Activated T-cell treated with anti-CD3 and anti-CD28 coated beads, Interleukin-2, amount 50 U/mL, for 24 hours (primary cell): ENCODE measurements around the gene SHROOM4.

ENCODE experiments used
- DNase-seq: peaks from one replicate; pipeline ENCODE4 v3.0.0-alpha.2; 2020
- H3K27ac Mint-ChIP-seq: 2 replicates; pipeline ENCODE4 v1.8.0; 2020; ENCODE audit warnings: mild to moderate bottlenecking, mixed read lengths
- H3K27me3 Mint-ChIP-seq: 2 replicates; pipeline ENCODE4 v1.8.0; 2020; ENCODE audit warnings: mixed read lengths
- H3K36me3 Mint-ChIP-seq: 2 replicates; pipeline ENCODE4 v1.8.0; 2020; ENCODE audit warnings: low read depth, mixed read lengths
- H3K4me1 Mint-ChIP-seq: 2 replicates; pipeline ENCODE4 v1.8.0; 2020; ENCODE audit warnings: low read depth, mixed read lengths
- H3K4me3 Mint-ChIP-seq: 2 replicates; pipeline ENCODE4 v1.8.0; 2020; ENCODE audit warnings: mild to moderate bottlenecking, moderate library complexity, mixed read lengths
- H3K9me3 Mint-ChIP-seq: 2 replicates; pipeline ENCODE4 v1.8.0; 2020; ENCODE audit warnings: mixed read lengths

SHROOM4 gene

DNA sequence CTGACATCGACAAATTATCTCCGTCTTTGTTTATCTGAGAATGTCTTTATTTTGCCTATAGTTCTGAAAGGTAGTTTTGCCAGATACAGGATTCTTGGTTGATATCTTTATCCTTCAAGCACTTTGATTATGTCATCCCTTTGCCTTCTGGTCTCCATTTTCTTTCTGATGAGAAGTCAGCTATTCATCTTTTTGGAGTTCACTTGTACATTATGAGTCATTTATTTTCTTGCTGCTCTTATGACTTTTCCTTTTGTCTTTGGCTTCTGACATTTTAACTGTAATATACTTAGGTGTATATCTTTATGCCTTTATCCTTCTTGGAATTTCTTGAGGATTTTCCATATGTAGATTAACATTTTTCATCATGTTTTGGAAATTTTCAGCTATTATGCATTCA lies 51.4 kb downstream of the SHROOM4 start:
- no peak overlapping the region for H3K27ac Mint-ChIP-seq
- peaks cover 49% of the 10 kb centered on the region for H3K27me3 Mint-ChIP-seq
- no peaks in the 10 kb centered on the region for H3K36me3 Mint-ChIP-seq
- no peak for DNase-seq
- no peak overlapping the region for H3K4me3 Mint-ChIP-seq
- H3K9me3 Mint-ChIP-seq, result no peaks in the 10 kb centered on the region
- H3K4me1 Mint-ChIP-seq, result no peaks in the 10 kb centered on the region

DNA sequence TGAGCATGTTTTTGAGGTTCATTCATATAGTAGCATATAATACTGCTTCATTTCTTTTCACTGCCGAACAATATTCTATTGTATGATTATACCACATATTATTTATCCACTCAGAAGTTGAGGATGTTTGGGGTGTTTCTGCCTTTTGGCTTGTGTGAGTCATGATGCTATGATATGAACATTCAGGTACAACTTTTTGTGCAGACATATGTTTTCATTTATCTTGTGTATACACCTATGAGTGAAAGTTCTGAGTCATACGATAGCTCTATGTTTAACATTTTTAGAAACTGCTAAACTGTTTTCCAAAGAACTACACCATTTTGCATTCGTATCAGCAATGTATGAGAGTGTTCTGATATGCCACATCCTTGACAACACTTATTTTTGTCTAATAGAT lies 57.7 kb downstream of the SHROOM4 start:
- no peak for DNase-seq

GRCh38 chrX:50751091-50751490 lies 62.9 kb downstream of the SHROOM4 start:
- Mint-ChIP-seq H3K27me3 (peaks cover 45% of the 10 kb centered on the region), H3K36me3 (no peaks in the 10 kb centered on the region), H3K9me3 (no peaks in the 10 kb centered on the region), H3K27ac (no peak overlapping the region), H3K4me3 (no peak overlapping the region), H3K4me1 (no peaks in the 10 kb centered on the region)
- DNase-seq, result no peak

More for the DNA sequence above, 57.7 kb downstream of the SHROOM4 start:
- Mint-ChIP-seq H3K27me3 (peaks cover 35% of the 10 kb centered on the region), H3K4me3 (no peak overlapping the region), H3K4me1 (no peaks in the 10 kb centered on the region), H3K36me3 (no peaks in the 10 kb centered on the region), H3K9me3 (no peaks in the 10 kb centered on the region), H3K27ac (no peak overlapping the region)

DNA sequence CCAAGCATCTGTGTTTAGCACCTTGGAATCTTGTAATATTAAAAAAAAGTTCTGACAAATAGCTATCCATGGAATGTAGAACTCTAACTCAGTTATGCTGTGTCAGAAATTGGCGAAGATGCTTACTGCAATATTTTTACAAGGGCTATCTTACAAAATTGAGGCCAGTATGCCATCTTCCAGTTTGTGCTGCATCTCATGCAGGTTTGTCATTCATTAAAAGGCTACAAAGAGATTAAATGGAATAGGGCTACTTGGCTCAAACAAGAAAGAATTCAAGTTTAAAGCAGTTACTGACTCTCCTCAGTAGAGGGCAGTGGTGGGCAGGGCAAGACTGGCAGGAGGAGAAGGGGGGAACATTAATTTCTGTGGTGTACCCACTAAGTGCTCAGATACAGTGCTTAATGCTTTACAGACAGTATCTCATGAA lies 66.5 kb downstream of the SHROOM4 start:
- no peaks in the 10 kb centered on the region for H3K4me1 Mint-ChIP-seq
- H3K27me3 Mint-ChIP-seq, result peaks cover 61% of the 10 kb centered on the region
- H3K27ac Mint-ChIP-seq, result no peak overlapping the region
- H3K4me3 Mint-ChIP-seq, result no peak overlapping the region
- H3K9me3 Mint-ChIP-seq, result no peaks in the 10 kb centered on the region
- DNase-seq, result no peak
- H3K36me3 Mint-ChIP-seq, result no peaks in the 10 kb centered on the region

DNA sequence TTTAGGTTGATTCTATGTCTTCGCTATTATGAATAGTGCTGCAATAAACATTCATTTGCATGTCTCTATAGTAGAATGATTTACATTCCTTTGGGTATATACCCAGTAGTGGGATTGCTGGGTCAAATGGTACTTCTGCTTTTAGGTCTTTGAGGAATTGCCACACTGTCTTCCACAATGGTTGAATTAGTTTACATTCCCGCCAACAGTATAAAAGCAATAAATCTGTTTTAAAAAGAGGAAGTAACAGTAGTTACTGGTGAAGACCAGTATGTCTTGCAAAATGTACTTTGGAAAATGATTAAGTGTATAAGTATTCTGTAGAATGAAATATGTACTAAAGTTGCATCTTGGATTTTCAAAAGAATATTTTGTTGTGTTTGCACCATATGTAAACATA lies 77.3 kb downstream of the SHROOM4 start:
- no peaks in the 10 kb centered on the region for H3K9me3 Mint-ChIP-seq
- H3K36me3 Mint-ChIP-seq, result no peaks in the 10 kb centered on the region
- H3K4me3 Mint-ChIP-seq, result no peak overlapping the region
- H3K27ac Mint-ChIP-seq, result no peak overlapping the region
- H3K27me3 Mint-ChIP-seq, result peaks cover 46% of the 10 kb centered on the region
- no peaks in the 10 kb centered on the region for H3K4me1 Mint-ChIP-seq
- DNase-seq, result no peak

DNA sequence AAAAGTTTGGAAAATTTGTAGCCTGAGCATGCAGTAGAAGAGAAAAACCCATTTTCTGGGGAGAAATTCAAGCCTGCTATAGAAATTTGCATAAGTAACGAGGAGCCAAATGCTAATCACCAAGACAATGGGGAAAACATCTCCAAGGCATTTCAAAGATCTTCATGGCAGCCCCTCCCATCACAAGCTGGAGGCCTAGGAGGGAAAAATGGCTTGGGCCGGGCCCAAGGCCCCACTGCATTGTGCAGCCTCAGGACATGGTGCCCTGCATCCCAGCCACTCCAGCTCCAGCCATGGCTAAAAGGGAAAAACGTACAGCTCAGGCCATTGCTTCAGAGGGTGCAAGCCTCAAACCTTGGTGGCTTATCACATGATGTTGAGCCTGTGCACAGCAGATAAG lies 87.7 kb downstream of the SHROOM4 start:
- Mint-ChIP-seq H3K27ac (no peak overlapping the region), H3K9me3 (no peaks in the 10 kb centered on the region), H3K4me1 (no peaks in the 10 kb centered on the region), H3K27me3 (peaks cover 31% of the 10 kb centered on the region), H3K36me3 (no peaks in the 10 kb centered on the region), H3K4me3 (no peak overlapping the region)
- no peak for DNase-seq

DNA sequence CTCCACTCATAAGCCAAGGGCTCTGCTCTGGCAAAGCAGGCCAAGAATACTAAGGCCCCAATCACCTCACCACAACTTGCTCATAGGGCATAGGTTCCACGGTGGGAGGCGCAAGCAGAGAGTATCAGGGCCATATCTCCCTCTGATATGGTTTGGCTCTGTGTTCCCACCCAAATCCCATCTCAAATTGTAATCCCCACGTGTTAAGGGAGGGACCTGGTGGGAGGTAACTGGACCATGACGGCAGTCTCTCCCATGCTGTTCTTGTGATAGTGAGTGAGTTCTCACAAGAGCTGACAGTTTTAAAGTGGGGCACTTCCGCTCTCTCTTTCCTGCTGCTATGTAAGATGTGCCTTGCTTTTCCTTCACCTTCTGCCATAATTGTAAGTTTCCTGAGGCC lies 88.7 kb downstream of the SHROOM4 start:
- Mint-ChIP-seq H3K4me1 (no peaks in the 10 kb centered on the region), H3K36me3 (no peaks in the 10 kb centered on the region), H3K27me3 (peaks cover 29% of the 10 kb centered on the region), H3K4me3 (no peak overlapping the region), H3K9me3 (no peaks in the 10 kb centered on the region), H3K27ac (no peak overlapping the region)
- DNase-seq, result no peak

DNA sequence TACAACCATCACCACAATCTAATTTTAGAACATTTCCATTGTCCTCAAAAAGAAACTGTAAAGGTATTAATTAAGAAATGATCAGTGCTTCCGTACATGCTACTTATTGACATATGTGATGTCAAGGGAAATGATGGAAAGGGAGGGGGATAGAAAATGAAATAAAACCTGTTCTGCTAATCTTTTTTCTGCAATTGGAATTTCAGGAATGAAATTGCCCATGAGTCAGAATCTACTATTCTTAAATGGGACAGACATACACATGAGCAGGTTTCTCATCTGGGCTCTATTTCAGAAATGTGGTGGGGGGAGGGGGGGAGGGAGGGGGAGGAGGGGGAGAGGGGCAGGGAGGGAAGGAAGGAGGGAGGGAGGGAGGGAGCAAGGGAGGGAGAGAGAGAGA lies 91.0 kb downstream of the SHROOM4 start:
- no peak for DNase-seq
- H3K9me3 Mint-ChIP-seq, result no peaks in the 10 kb centered on the region
- H3K36me3 Mint-ChIP-seq, result no peaks in the 10 kb centered on the region
- H3K4me1 Mint-ChIP-seq, result no peaks in the 10 kb centered on the region
- H3K4me3 Mint-ChIP-seq, result no peak overlapping the region
- H3K27ac Mint-ChIP-seq, result no peak overlapping the region
- H3K27me3 Mint-ChIP-seq, result peaks cover 24% of the 10 kb centered on the region

DNA sequence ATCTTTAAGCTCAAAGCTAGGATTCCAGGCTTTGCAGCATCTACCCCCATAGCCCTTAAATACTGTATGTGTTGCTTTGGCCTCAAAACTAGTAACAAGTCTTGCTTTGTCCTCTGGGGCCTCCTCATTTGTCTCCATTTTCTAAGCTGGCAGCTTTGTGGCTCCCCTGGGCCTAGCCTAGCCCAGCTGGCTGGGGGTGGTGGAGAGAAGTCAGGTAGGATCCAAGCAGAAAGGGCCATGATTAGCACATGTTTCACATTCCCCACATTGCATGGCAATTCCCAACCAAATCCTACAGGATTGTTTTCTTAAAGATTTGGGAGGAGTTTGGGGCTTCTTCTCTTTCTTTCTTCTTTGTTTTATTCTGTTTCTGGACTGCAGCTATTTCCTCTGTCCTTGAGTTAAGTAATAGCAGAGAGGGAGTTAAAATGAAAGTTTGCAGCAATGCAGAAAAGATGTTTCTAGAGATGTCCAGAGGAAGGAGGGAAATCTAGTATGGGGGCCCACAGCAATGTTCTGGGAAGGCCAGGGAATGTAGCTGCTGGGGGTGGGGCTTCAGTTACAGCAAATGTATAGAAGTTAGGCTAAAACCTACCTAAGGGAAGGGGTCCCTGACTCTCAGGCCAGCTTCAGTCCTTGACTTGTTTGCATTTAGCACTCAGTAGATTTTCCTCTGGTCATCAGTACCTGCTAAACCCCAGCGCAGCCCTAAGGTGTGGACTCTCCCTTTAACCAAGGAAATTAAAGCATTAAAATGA lies 92.1 kb downstream of the SHROOM4 start:
- DNase-seq, result no peak

DNA sequence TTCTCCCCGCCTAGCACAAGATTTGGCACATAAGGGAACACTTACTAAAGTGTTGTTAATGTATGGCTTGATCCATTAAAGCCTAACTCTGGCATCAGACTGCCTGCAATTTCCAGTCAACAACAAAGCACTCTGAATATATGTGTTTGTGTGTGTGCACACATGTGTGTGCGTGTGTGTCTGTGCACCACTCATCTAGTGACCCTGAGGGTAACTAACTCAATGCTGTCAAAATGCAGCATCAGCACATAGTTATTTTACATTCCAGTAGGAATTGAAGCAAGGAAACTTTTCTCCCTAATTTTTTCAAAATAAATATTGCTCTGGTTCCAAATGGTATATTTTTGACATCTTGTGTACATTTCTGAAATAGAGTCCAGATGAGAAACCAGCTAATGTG lies 94.4 kb downstream of the SHROOM4 start:
- H3K27ac Mint-ChIP-seq, result no peak overlapping the region
- H3K4me3 Mint-ChIP-seq, result no peak overlapping the region
- H3K27me3 Mint-ChIP-seq, result peaks cover 31% of the 10 kb centered on the region
- H3K4me1 Mint-ChIP-seq, result no peaks in the 10 kb centered on the region
- no peaks in the 10 kb centered on the region for H3K9me3 Mint-ChIP-seq
- H3K36me3 Mint-ChIP-seq, result no peaks in the 10 kb centered on the region
- DNase-seq, result no peak

More for the DNA sequence above, 92.1 kb downstream of the SHROOM4 start:
- Mint-ChIP-seq H3K36me3 (no peaks in the 10 kb centered on the region), H3K4me3 (no peak overlapping the region), H3K27me3 (peaks cover 23% of the 10 kb centered on the region), H3K4me1 (no peaks in the 10 kb centered on the region), H3K27ac (no peak overlapping the region), H3K9me3 (no peaks in the 10 kb centered on the region)

- DNase-seq, result no peak
- H3K27me3 Mint-ChIP-seq, result peaks cover 29% of the 10 kb centered on the region
- H3K36me3 Mint-ChIP-seq, result no peaks in the 10 kb centered on the region
- H3K9me3 Mint-ChIP-seq, result no peaks in the 10 kb centered on the region
- no peak overlapping the region for H3K27ac Mint-ChIP-seq
- H3K4me1 Mint-ChIP-seq, result no peaks in the 10 kb centered on the region
- H3K4me3 Mint-ChIP-seq, result no peak overlapping the region
These were observed 95.2 kb downstream of the SHROOM4 start for GRCh38 chrX:50718776-50719175.

DNA sequence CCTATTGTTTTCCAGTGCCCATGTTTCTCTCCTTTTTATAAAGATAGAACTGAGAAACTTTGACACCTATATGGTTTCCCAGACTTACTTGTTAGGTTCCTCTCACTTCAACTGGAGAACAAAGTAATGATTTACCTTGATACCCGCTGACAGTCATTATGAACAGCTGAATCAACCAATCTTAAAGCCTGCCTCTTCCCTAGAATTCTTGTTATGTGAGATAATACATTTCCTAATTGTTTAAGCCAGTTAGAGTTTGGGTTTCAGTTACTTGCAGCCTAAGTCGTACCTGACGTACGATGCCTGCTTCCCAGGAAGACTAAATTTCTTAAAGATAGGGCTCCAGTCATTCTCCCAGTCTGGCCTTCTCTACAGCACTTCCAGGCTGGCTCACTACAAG lies 97.3 kb downstream of the SHROOM4 start:
- Mint-ChIP-seq H3K36me3 (no peaks in the 10 kb centered on the region), H3K27me3 (peaks cover 36% of the 10 kb centered on the region), H3K27ac (no peak overlapping the region), H3K4me1 (no peaks in the 10 kb centered on the region), H3K4me3 (no peak overlapping the region), H3K9me3 (no peaks in the 10 kb centered on the region)
- DNase-seq, result no peak

DNA sequence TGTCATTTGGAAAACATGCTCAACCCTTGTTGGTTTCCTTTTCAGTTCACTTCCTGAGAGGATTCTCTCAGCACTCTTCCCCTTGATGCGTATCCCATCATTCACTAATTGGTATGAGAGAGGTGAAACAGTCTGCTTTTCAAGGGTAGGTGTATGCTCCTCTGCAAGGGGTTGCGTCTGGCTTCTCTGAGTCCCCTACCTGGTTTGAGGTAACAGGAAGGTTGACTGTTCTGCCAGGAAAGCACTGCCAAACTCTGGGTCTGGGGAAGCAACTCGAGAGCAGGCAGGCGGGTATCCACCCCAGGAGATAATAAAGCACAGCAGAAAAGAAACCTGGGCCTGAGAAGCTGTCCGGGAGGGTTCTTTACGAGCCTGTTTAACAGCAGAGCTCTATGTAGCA lies 101.2 kb downstream of the SHROOM4 start:
- H3K4me1 Mint-ChIP-seq, result no peaks in the 10 kb centered on the region
- DNase-seq, result no peak
- peaks cover 60% of the 10 kb centered on the region for H3K27me3 Mint-ChIP-seq
- no peak overlapping the region for H3K27ac Mint-ChIP-seq
- H3K4me3 Mint-ChIP-seq, result no peak overlapping the region
- H3K36me3 Mint-ChIP-seq, result no peaks in the 10 kb centered on the region
- H3K9me3 Mint-ChIP-seq, result no peaks in the 10 kb centered on the region

GRCh38 chrX:50711907-50712306 lies 102.1 kb downstream of the SHROOM4 start:
- Mint-ChIP-seq H3K9me3 (no peaks in the 10 kb centered on the region), H3K27ac (no peak overlapping the region), H3K4me1 (no peaks in the 10 kb centered on the region), H3K36me3 (no peaks in the 10 kb centered on the region), H3K4me3 (no peak overlapping the region), H3K27me3 (peaks cover 62% of the 10 kb centered on the region)
- no peak for DNase-seq

DNA sequence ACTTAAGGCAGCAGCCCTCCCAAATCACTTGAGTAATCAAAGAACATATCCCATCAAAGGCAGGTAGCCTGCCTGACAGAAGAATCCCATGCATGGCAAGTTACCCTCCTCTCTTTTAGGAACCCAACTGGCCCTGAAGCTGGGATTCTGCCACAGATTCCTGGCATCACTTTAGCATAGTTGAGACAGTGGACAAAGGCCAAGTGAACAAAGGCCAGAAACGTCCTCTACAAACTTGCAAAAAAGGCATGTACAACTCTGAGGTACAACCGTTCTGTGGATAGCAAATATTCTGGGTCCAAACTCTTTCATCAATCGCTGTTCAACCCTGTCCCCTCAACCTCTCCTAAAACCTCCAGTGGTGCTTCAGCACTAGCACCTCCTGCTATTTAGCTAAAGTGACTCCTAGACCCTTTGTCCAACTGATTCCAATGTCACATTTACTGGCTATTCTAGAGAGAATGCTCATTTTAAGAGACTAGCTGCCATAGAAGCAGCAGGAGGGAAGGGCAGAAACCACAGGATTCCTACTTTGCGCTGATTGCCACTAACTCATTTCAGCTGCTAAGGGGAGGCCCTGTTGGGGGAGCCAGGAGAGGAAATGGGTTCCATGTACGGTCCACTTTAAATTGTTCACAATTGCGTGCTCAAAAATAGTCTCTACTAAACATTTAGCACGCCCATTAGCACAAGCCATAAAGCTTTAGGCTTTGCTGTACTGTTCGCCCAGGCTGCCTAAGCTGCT lies 105.9 kb downstream of the SHROOM4 start:
- Mint-ChIP-seq H3K27me3 (peaks cover 82% of the 10 kb centered on the region), H3K9me3 (no peaks in the 10 kb centered on the region), H3K4me1 (no peaks in the 10 kb centered on the region), H3K4me3 (no peak overlapping the region), H3K27ac (no peak overlapping the region), H3K36me3 (no peaks in the 10 kb centered on the region)
- no peak for DNase-seq
